Muscle layer of colon (tissue), 2 donors: Measurements from ENCODE around the gene UTF1.

Experiments used
- H3K27ac ChIP-seq: one replicate; pipeline ENCODE4 v1.7.0; 2013; ENCODE audit warnings: low read depth, mild to moderate bottlenecking, low read length, moderate library complexity
- H3K27me3 ChIP-seq, 2 donors: one replicate each; pipeline ENCODE4 v1.7.0; 2013; ENCODE audit warnings: low read length in 2 of 2, mild to moderate bottlenecking in 2 of 2; ENCODE audit not compliant: insufficient read depth in 2 of 2, control insufficient read depth in 1 of 2
- H3K36me3 ChIP-seq: one replicate; pipeline ENCODE4 v1.7.0; 2013; ENCODE audit warnings: mild to moderate bottlenecking, low read length; ENCODE audit not compliant: insufficient read depth
- H3K4me1 ChIP-seq: one replicate; pipeline ENCODE4 v1.7.0; 2013; ENCODE audit warnings: mild to moderate bottlenecking, low read length; ENCODE audit not compliant: insufficient read depth
- H3K4me3 ChIP-seq, 2 donors: one replicate each; pipeline ENCODE4 v1.7.0; 2013; ENCODE audit warnings: low read length in 2 of 2, low read depth in 1 of 2, mild to moderate bottlenecking in 1 of 2, moderate library complexity in 1 of 2
- H3K9ac ChIP-seq: one replicate; pipeline ENCODE4 v1.7.0; 2013; ENCODE audit warnings: low read length
- H3K9me3 ChIP-seq: one replicate; pipeline ENCODE4 v1.7.0; 2013; ENCODE audit warnings: mild to moderate bottlenecking, low read length
- donor health status: abdominal sarcoma.
- donor health status: Adenocarcinoma of cecum.

UTF1 gene

GRCh38 chr10:133198206-133198605 is 31.8 kb upstream of the UTF1 start:
- Histone ChIP-seq H3K9me3 (no peaks in the 10 kb centered on the region), H3K27me3 (no peaks in the 10 kb centered on the region), H3K4me1 (no peaks in the 10 kb centered on the region), H3K27ac (no peak overlapping the region), H3K36me3 (no peaks in the 10 kb centered on the region), H3K4me3 (no peak overlapping the region), H3K9ac (no peak overlapping the region)

DNA sequence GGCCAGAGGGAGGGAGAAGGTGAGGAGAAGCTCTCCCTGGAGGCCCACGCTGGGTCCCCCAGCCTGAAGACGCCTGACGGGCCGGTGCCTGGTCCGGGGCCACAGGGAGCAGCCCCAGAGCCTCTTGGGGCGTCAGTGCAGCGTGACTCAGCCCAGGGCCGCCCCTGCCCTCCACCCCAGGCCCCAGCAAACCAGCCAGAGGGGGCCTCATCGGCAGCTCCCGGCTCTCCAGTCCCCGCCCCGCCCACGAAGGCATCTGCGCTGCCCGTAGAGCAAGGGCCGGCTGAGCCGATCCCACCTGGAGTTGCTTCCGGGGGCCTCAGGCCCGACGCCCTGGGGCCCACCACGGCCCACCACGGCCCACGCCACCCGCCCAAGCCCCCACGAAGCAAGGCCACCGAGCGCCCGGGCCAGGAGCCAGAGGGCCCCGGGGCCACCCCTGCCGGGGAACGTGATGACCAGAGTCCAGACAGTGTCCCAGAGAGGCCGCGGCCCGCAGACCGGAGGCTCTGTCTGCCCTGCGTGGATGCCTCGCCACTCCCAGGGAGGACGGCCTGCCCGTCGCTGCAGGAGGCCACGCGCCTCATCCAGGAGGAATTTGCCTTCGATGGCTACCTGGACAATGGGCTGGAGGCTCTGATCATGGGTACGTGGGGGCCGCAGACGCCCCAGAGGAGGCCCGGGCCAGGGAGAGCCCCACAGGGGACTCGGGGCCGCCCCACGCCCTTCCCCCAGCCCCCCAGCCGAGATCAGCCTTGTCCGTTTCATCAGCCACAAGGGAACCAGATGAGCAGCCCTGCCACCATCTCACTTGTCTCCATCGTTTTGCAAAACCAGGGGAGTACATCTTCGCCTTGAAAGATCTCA is 31.2 kb upstream of the UTF1 start:
- no peak overlapping the region for H3K9ac ChIP-seq
- no peaks in the 10 kb centered on the region for H3K27me3 ChIP-seq
- H3K4me1 ChIP-seq, result no peaks in the 10 kb centered on the region
- H3K27ac ChIP-seq, result no peak overlapping the region
- no peaks in the 10 kb centered on the region for H3K9me3 ChIP-seq
- H3K4me3 ChIP-seq, result no peak overlapping the region
- H3K36me3 ChIP-seq, result no peaks in the 10 kb centered on the region

DNA sequence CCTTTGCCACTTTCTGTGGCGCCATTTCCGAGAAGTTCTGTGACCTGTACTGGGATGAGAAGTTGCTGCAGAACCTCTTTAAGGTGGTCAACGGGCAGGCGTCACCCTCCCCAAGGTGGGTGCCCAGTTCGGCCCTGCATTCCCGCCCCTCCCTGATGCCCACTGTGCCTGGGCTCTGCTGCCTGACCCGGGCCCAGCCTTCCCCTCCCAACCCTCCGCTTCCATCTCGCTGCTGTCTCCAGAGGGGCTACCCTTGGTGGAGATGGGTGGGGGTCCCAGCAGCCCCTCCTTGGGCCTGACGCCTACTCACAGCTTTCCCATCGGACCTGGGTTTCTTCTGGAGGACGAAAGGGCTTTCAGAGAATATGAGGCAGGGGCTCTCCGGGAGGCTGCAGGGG is 30.5 kb upstream of the UTF1 start:
- Histone ChIP-seq H3K9ac (no peak overlapping the region), H3K4me3 (no peak overlapping the region), H3K9me3 (no peaks in the 10 kb centered on the region), H3K27me3 (no peaks in the 10 kb centered on the region), H3K27ac (no peak overlapping the region), H3K36me3 (no peaks in the 10 kb centered on the region), H3K4me1 (no peaks in the 10 kb centered on the region)

- H3K27me3 ChIP-seq, result no peaks in the 10 kb centered on the region
- H3K4me3 ChIP-seq, result no peak overlapping the region
- H3K4me1 ChIP-seq, result no peaks in the 10 kb centered on the region
- H3K27ac ChIP-seq, result no peak overlapping the region
- no peak overlapping the region for H3K9ac ChIP-seq
- no peaks in the 10 kb centered on the region for H3K36me3 ChIP-seq
- no peaks in the 10 kb centered on the region for H3K9me3 ChIP-seq
Measured at GRCh38 chr10:133199992-133200611, 29.9 kb upstream of the UTF1 start.

DNA sequence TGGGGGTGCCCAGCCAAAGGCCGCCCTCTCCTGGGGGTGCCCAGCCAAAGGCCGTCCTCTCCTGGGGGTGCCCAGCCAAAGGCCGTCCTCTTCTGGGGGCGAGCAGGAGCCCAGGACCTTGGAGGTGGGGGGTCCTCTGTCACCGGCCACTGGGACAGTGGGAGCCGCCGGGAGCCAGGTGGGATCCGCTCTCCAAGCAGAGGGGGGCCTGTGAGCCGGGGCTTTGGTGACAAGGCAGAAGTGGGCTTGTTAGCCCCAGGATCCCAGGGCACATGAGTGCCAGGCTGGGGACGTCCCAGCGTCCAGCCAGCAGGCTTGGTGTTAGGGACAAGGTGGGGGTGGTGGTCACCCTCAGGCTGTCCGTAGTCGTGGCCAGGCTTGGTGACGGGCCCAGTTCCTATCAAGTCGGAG is 29.4 kb upstream of the UTF1 start:
- Histone ChIP-seq H3K9ac (no peak overlapping the region), H3K4me3 (no peak overlapping the region), H3K4me1 (no peaks in the 10 kb centered on the region), H3K9me3 (no peaks in the 10 kb centered on the region), H3K27ac (no peak overlapping the region), H3K27me3 (no peaks in the 10 kb centered on the region), H3K36me3 (no peaks in the 10 kb centered on the region)

GRCh38 chr10:133201151-133201947 is 28.7 kb upstream of the UTF1 start:
- H3K9me3 ChIP-seq, result no peaks in the 10 kb centered on the region
- H3K4me3 ChIP-seq, result no peak overlapping the region
- no peaks in the 10 kb centered on the region for H3K27me3 ChIP-seq
- no peaks in the 10 kb centered on the region for H3K4me1 ChIP-seq
- no peaks in the 10 kb centered on the region for H3K36me3 ChIP-seq
- H3K9ac ChIP-seq, result no peak overlapping the region
- no peak overlapping the region for H3K27ac ChIP-seq

- no peak overlapping the region for H3K4me3 ChIP-seq
- no peaks in the 10 kb centered on the region for H3K4me1 ChIP-seq
- no peak overlapping the region for H3K9ac ChIP-seq
- no peaks in the 10 kb centered on the region for H3K9me3 ChIP-seq
- no peak overlapping the region for H3K27ac ChIP-seq
- H3K36me3 ChIP-seq, result no peaks in the 10 kb centered on the region
- H3K27me3 ChIP-seq, result no peaks in the 10 kb centered on the region
Measured at GRCh38 chr10:133201948-133202725, 27.9 kb upstream of the UTF1 start.

DNA sequence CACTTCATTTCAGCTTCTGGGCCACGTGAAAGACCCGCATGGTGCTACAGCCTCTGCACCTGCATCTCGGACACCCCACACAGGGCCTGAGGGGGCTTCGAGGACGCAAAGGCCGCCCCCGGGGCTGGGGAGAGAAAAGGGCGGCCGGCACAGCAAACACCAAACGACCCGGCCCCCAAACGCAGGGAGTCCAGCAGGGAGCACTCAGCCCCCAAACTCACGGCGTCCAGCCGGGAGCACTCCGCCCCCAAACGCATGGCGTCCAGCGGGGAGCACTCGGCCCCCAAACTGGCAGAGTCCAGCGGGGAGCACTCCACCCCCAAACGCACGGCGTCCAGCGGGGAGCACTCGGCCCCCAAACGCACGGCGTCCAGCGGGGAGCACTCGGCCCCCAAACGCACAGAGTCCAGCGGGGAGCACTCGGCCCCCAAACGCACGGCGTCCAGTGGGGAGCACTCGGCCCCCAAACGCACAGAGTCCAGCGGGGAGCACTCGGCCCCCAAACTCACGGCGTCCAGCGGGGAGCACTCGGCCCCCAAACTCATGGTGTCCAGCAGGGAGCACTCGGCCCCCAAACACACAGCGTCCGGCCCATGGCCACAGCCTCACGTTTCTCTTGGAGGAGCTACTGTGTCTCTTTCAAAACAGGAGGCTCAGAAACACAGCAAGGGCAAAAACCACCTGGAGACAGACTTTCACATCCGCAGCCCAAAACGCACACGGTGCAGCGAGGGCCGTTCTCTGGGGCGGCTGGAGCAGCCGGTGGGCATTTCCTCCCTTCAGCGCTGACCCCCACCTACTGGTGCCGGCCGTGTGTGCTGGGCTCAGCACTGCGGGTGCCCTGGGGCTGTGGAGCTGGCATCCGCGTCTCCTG is 27.0 kb upstream of the UTF1 start:
- no peaks in the 10 kb centered on the region for H3K27me3 ChIP-seq
- H3K4me3 ChIP-seq, result no peak overlapping the region
- H3K9me3 ChIP-seq, result no peaks in the 10 kb centered on the region
- no peak overlapping the region for H3K9ac ChIP-seq
- no peaks in the 10 kb centered on the region for H3K36me3 ChIP-seq
- H3K27ac ChIP-seq, result no peak overlapping the region
- H3K4me1 ChIP-seq, result no peaks in the 10 kb centered on the region

DNA sequence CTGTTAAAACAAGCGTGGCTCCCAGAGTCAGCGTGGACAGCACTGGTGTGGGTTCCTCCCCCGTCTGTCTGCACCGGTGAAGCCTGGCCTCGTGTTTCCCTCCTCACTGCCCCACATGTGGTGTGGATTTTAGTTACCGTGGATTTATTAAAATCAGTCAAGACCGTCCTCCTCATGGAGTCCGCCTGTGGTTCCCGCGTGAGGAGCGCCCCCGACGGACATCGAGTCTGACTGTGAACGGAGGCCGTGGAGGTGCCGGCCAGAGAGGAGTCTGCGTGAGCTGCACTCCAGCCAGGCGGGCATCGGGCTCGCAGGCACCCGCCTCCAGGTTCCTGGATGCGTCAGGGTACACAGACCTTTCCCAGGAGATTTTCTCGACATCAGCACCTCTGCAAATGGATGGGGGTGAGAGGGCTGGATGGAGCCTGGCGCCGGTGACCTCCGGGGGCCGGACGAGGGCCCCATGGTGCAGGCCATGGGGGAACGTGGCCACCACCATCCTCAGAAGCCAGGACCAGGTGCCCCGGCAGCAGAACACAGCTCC is 26.3 kb upstream of the UTF1 start:
- Histone ChIP-seq H3K9ac (no peak overlapping the region), H3K36me3 (no peaks in the 10 kb centered on the region), H3K4me3 (no peak overlapping the region), H3K27ac (no peak overlapping the region), H3K4me1 (no peaks in the 10 kb centered on the region), H3K27me3 (no peaks in the 10 kb centered on the region), H3K9me3 (no peaks in the 10 kb centered on the region)

DNA sequence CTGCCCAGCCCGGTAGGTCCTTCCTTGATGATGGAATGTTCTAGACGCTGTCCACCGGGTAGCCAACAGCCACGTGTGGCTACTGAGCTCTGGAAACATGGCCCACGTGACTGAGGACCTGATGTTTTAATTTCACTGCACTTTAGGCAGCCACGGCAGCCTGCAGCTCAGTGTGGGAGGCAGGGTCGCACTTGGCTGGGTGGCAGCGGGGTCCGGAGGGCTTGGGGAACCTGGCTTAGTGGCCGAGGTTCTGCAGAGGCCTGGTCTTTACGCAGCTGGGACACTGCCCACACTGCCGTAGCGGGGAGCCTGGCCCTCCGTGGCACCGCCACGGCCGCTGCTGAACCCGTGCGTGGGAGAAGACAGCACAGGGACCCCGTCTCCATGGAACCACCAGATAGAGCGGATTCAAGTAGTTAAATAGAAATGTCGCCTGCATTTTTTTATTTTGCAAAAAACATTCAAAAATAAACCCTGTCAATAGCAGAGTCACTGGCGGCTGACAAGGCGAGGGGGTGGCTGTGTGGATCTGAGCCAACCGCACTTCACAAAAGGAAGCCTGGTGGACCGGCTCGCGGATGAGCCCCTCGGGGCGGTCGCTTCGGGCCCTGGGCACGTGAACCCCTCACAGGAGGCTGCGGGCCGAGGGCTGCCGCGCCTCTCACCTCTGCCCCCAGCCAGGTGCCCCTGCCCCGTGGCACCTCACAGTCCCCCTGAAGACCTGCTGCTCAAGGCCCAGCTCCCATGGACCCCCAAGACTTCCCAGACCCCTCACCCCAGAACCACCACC is 25.6 kb upstream of the UTF1 start:
- Histone ChIP-seq H3K27ac (no peak overlapping the region), H3K4me1 (no peaks in the 10 kb centered on the region), H3K9ac (no peak overlapping the region), H3K36me3 (no peaks in the 10 kb centered on the region), H3K4me3 (no peak overlapping the region), H3K9me3 (no peaks in the 10 kb centered on the region), H3K27me3 (no peaks in the 10 kb centered on the region)
